ENCODE measurements around the gene ITPRID1. TPM values are rescaled to one million over a fixed set of nuclear protein-coding genes. Genes with fewer than 3 reads are reported as not detected.
"Not testable (repeated sequence)": the region's sequence is repeated elsewhere in the genome, so short reads cannot be mapped to it uniquely, and the experiment has no call there.

The ITPRID1 gene
- polyA plus RNA-seq, 3 donors from 2014 or later: not detected

DNA sequence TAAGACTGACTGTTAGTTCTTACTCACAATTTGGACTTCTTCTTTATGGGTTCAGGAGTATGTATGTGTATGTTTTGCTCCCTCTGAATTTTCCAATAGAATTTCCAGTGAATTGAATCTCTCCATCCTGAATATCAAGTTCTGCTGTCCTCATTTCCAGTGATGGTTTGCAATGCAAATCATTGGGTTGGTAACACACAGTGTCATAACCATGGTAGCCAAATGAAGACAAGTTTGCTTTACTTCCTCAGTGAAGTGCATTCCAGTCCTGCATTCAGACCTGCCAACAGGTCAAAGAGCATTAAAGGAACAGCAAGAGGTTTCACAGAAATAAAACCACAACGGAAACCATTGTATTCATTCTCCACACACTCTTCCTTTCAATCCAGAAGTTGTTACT lies 15.2 kb downstream of the ITPRID1 start:
- no peak overlapping the region for H3K4me3 Mint-ChIP-seq

DNA sequence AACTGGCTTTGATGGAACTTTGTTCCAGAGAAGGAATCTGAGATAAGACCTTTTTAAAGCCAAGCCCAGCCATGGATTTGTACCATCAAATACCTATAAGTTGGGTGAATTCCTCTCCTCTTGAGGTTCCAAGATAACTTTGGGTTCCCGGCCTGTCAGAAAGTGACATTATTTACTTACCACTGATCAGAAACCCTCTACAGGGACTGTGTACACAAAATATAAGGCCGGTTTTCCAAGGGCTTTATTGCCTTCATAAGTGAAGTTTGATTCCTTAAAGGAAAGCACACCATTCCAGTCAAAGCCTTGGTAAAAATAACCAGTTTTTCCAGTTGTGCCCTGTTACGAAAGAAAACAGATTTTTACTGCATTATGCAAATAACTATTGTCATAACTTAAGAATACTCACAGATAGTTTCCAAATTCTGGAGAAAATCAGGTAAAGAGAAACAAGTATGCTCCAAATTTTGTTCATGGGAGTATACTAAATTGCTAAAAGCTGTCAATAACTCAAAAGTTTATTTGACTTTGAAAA lies 26.8 kb downstream of the ITPRID1 start:
- H3K36me3 Mint-ChIP-seq; DNase-seq; H3K4me1 Mint-ChIP-seq; H3K27ac Mint-ChIP-seq; H3K4me3 Mint-ChIP-seq; H3K27me3 Mint-ChIP-seq (ENCODE audit: low read depth in 3 of 3): not testable (repeated sequence)
- peaks cover 0 to 15% (median 4%) of the 10 kb centered on the region in 6 donors for H3K9me3 Mint-ChIP-seq

More for the DNA sequence above, 15.2 kb downstream of the ITPRID1 start:
- H3K27ac Mint-ChIP-seq: no peak overlapping the region
- peaks cover 0 to 1% (median 0%) of the 10 kb centered on the region in 3 donors for H3K27me3 Mint-ChIP-seq (ENCODE audit: low read depth in 3 of 3)
- no peaks in the 10 kb centered on the region for H3K4me1 Mint-ChIP-seq
- no peaks in the 10 kb centered on the region for H3K36me3 Mint-ChIP-seq
- peaks cover 0 to 16% (median 0%) of the 10 kb centered on the region in 6 donors for H3K9me3 Mint-ChIP-seq
- DNase-seq: no peak

DNA sequence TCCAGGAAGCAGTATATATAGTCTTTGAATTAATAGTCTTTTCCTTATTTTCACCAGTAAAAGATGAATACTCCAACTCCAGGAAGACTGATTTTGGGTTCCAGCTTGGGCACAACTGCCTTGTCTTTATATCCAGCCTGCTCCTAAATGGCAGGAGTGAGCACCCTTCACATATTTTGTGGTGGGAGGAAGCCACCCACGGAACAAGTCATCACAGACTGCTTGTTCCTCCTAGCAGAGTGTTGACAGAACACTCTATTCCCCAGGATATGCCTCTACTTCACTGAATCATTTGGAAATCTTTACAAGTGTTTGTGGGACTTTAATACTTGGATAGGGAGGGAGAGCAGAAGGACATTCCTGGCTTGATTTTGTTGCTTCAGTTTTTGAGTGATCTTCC lies 31.7 kb downstream of the ITPRID1 start:
- no peak overlapping the region for H3K27ac Mint-ChIP-seq
- DNase-seq: no peak
- H3K36me3 Mint-ChIP-seq: no peaks in the 10 kb centered on the region
- no peaks in the 10 kb centered on the region for H3K4me1 Mint-ChIP-seq
- no peak overlapping the region for H3K4me3 Mint-ChIP-seq
- peaks cover 0 to 12% (median 1%) of the 10 kb centered on the region in 6 donors for H3K9me3 Mint-ChIP-seq
- no peaks in the 10 kb centered on the region for H3K27me3 Mint-ChIP-seq (ENCODE audit: low read depth in 3 of 3)

DNA sequence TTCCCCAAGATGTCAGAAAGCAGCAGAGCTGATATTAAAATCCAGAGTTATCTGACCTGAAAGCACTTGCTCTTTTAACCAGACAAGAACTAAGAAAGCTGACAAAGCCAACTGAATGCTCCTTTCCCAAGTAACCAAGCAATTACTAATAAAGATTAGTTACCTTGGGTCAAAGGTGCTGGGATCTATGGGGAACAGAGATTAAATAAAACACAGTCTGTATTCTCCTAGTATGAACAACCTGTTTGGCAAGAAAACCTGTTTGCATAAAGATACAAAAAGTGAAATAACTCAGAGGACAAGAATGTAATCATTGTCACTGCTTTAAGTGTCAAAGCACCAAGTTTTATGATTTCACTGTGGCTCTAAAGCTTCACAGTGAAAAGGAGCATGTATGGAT lies 35.7 kb downstream of the ITPRID1 start:
- Mint-ChIP-seq H3K36me3 (no peaks in the 10 kb centered on the region), H3K4me3 (no peak overlapping the region), H3K4me1 (no peaks in the 10 kb centered on the region), H3K9me3 (peaks cover 0 to 12% (median 4%) of the 10 kb centered on the region in 6 donors), H3K27me3 (ENCODE audit: low read depth in 3 of 3) (no peaks in the 10 kb centered on the region), H3K27ac (no peak overlapping the region)
- no peak for DNase-seq

DNA sequence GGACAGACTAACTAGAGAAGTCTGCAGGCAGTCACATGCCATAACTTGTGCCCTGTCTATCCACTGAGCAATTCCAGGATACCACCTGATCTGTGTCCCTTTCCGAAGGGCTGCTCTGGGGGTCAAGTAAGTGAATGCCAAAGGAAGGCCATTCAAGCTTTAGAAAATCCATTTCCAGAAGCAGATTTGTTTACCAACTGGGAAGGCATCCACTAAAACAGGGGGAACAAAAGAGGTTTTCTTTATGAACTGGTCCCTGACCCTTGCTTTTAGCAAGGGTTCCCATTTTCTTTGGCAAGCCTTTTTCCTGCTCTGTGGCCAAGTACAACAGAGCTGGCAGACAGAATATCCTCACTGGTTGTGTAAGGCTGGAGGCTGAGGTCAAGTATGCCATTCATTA lies 36.5 kb downstream of the ITPRID1 start:
- no peak overlapping the region for H3K27ac Mint-ChIP-seq
- H3K27me3 Mint-ChIP-seq (ENCODE audit: low read depth in 3 of 3): no peaks in the 10 kb centered on the region
- H3K36me3 Mint-ChIP-seq: no peaks in the 10 kb centered on the region
- peaks cover 0 to 6% (median 2%) of the 10 kb centered on the region in 6 donors for H3K9me3 Mint-ChIP-seq
- DNase-seq: no peak
- H3K4me3 Mint-ChIP-seq: no peak overlapping the region
- H3K4me1 Mint-ChIP-seq: no peaks in the 10 kb centered on the region

DNA sequence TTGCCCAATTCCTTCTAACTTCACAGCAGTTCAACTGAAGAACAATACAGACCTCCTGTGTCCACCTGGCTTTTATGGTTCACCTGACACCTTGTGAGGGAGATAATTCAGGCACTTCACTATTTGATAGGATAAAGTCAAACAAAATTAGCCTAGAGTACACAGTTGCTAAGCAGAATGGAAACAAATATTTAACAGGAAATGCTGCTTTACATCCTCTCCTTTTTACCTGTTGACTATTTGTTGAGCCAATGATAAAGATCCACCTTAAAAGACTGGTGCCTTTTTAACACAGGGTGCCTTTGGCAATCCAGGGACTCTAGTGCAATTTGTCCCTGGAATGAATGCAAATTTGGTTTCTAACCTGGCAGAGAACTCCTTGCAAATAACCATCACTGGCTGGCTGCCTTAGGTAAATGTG lies 39.8 kb downstream of the ITPRID1 start:
- no peak overlapping the region for H3K27ac Mint-ChIP-seq
- H3K27me3 Mint-ChIP-seq (ENCODE audit: low read depth in 3 of 3): no peaks in the 10 kb centered on the region
- H3K9me3 Mint-ChIP-seq: peaks cover 0 to 6% (median 2%) of the 10 kb centered on the region in 6 donors
- H3K4me1 Mint-ChIP-seq: no peaks in the 10 kb centered on the region
- H3K4me3 Mint-ChIP-seq: no peak overlapping the region
- DNase-seq: no peak
- H3K36me3 Mint-ChIP-seq: no peaks in the 10 kb centered on the region

DNA sequence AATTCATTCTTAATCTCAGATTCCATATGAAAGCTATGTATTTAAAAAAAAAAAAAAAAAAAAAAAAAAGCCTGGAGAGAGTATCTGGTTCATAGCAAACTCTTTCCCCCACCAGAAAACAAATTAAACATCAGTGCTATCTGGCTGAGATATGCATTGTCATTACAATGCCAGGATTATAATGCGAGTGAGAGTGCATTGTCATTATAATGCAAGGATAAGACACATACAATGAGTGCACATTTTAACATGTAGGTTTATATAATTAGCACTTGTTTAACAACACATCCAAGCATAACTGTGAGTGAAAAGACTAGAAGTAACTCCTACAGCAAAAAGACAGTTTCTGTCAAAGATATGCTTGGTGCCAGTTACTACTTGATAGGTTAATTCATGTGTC lies 48.1 kb downstream of the ITPRID1 start:
- peaks cover 0 to 3% (median 0%) of the 10 kb centered on the region in 3 donors for H3K27me3 Mint-ChIP-seq (ENCODE audit: low read depth in 3 of 3)
- H3K36me3 Mint-ChIP-seq: no peaks in the 10 kb centered on the region
- H3K27ac Mint-ChIP-seq: no peak overlapping the region
- no peaks in the 10 kb centered on the region for H3K4me1 Mint-ChIP-seq
- peaks cover 0 to 7% (median 4%) of the 10 kb centered on the region in 6 donors for H3K9me3 Mint-ChIP-seq
- no peak overlapping the region for H3K4me3 Mint-ChIP-seq
- no peak for DNase-seq

DNA sequence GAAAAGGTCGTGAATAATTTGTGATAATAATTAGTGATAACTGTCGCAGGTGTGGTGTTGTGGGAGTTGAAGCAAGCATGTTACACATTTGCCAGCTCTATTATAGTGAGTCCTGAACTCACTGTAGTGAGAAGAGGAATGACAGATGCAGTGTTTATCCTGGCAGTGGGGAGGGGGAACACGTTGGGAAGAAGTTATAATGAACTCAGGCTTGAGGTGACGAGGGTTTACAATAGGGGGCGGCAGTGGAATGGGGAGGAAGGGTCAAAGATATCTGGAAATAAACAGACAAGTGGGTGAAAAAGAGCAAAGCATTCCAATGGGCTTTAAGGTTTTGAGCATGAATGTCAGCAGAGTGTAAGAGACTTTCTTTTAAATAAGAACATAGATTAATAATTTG lies 49.6 kb downstream of the ITPRID1 start:
- Mint-ChIP-seq H3K36me3 (no peaks in the 10 kb centered on the region), H3K9me3 (peaks cover 0 to 10% (median 3%) of the 10 kb centered on the region in 6 donors), H3K4me1 (no peaks in the 10 kb centered on the region), H3K27me3 (ENCODE audit: low read depth in 3 of 3) (peaks cover 0 to 3% (median 0%) of the 10 kb centered on the region in 3 donors), H3K4me3 (no peak overlapping the region), H3K27ac (no peak overlapping the region)
- no peak for DNase-seq

DNA sequence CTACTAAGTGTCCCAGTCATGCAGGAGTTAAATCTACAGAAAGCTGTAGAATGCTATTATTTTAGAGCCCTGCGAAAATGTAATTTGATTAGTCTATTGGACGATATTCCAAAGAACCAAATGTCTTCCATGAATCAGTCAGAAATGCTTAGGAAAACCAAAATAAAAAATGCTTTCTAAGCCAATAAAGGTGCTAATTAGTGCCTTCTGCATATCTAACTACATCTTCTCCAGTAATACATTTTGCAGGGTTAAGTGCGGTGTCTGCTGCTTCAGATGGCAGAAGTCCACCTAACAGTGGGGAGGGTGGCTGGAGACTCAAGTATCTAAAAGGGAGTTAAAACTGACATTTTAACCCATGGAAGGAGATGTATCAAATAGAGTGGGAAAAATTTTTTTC lies 50.1 kb downstream of the ITPRID1 start:
- Mint-ChIP-seq H3K36me3 (no peaks in the 10 kb centered on the region), H3K4me1 (no peaks in the 10 kb centered on the region), H3K9me3 (peaks cover 0 to 10% (median 3%) of the 10 kb centered on the region in 6 donors), H3K27me3 (ENCODE audit: low read depth in 3 of 3) (peaks cover 0 to 3% (median 0%) of the 10 kb centered on the region in 3 donors), H3K4me3 (no peak overlapping the region), H3K27ac (no peak overlapping the region)
- DNase-seq: no peak

DNA sequence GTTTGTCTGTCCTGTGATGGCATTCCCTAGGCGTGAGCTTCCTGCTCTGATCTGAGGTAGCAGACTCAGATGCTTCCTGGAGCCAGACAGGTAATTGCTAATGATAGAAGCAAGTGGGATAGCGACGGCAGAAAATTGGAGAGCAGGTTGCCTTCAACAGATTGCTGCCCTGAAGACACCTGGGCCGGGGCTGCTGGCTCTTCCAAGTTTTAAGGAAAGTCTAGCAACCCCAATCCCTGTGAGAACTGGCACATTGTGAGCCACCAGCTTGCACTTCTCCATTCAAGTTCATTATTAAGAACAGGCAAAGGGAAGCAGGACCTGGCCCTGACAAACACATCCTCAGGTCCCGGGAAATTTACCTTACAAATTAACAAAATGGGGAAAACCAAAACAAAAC lies 50.8 kb downstream of the ITPRID1 start:
- H3K4me1 Mint-ChIP-seq: no peaks in the 10 kb centered on the region
- H3K27me3 Mint-ChIP-seq (ENCODE audit: low read depth in 3 of 3): peaks cover 0 to 3% (median 0%) of the 10 kb centered on the region in 3 donors
- DNase-seq: no peak
- peaks cover 0 to 10% (median 3%) of the 10 kb centered on the region in 6 donors for H3K9me3 Mint-ChIP-seq
- H3K4me3 Mint-ChIP-seq: no peak overlapping the region
- H3K36me3 Mint-ChIP-seq: no peaks in the 10 kb centered on the region
- H3K27ac Mint-ChIP-seq: no peak overlapping the region

DNA sequence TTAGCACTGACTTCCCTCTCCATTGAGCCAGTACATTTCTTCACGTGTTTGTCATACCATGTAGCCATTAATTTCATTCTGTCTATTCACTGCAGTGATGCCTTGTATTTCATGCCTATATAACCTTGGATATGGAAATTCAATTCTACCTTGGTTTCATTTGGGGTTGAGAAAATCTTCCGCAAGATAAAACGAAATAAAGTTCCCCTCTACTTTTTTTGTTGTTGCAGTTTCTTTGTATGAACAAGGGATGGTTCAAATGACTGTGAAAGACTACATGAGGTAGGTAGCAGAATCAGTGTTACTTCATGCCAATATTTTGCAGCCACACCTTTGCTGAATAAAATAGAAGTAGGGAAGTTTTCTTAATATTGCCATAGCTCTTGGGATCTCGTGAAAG lies 55.6 kb downstream of the ITPRID1 start:
- H3K4me1 Mint-ChIP-seq: no peaks in the 10 kb centered on the region
- no peak for DNase-seq
- H3K4me3 Mint-ChIP-seq: no peak overlapping the region
- H3K27ac Mint-ChIP-seq: no peak overlapping the region
- peaks cover 0 to 5% (median under 1%) of the 10 kb centered on the region in 6 donors for H3K9me3 Mint-ChIP-seq
- no peaks in the 10 kb centered on the region for H3K36me3 Mint-ChIP-seq
- no peaks in the 10 kb centered on the region for H3K27me3 Mint-ChIP-seq (ENCODE audit: low read depth in 3 of 3)

DNA sequence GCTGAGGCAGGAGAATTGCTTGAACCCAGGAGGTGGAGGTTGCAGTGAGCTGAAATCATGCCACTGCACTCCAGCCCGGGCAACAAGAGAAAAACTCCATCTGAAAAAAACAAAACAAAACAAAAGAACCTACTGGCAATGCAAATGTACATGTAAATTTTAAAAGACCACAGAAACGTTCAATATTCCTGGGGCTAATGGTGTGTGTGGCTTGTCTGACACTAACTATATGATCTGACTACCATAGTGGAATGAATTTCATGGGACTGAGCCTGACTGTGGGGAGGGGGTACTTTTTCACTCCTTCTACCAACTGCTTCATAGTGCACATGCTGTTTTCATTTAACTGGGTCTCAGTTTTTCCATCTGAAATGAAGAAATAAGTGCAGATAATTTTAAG lies 69.6 kb downstream of the ITPRID1 start:
- H3K4me1 Mint-ChIP-seq: no peaks in the 10 kb centered on the region
- H3K36me3 Mint-ChIP-seq: no peaks in the 10 kb centered on the region
- H3K27me3 Mint-ChIP-seq (ENCODE audit: low read depth in 3 of 3): peaks cover 0 to 6% (median 0%) of the 10 kb centered on the region in 3 donors
- no peak overlapping the region for H3K4me3 Mint-ChIP-seq
- H3K9me3 Mint-ChIP-seq: peaks cover 0 to 20% (median 5%) of the 10 kb centered on the region in 6 donors
- DNase-seq: no peak
- no peak overlapping the region for H3K27ac Mint-ChIP-seq

DNA sequence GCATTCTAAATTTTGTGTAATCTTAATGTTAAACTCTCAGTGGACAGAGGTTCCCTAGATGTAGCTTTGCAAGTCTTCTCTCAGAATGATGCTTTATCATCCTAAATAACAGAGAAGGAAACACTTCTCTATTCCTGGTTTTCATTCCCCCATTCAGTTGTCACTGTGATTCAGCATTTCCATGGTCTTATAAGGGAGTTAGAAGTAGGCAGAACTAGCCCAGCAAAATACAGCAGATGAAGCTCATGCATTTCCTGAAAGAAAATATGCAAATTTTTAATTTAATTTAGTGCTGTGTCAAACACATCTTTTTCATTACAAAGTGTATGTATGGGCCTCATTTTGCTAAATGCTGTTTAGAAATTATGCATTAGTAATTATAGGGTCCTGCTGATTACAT lies 70.1 kb downstream of the ITPRID1 start:
- Mint-ChIP-seq H3K27ac (no peak overlapping the region), H3K9me3 (peaks cover 3 to 19% (median 5%) of the 10 kb centered on the region in 6 donors), H3K36me3 (no peaks in the 10 kb centered on the region), H3K27me3 (ENCODE audit: low read depth in 3 of 3) (peaks cover 0 to 6% (median 0%) of the 10 kb centered on the region in 3 donors), H3K4me1 (no peaks in the 10 kb centered on the region), H3K4me3 (no peak overlapping the region)
- no peak for DNase-seq

DNA sequence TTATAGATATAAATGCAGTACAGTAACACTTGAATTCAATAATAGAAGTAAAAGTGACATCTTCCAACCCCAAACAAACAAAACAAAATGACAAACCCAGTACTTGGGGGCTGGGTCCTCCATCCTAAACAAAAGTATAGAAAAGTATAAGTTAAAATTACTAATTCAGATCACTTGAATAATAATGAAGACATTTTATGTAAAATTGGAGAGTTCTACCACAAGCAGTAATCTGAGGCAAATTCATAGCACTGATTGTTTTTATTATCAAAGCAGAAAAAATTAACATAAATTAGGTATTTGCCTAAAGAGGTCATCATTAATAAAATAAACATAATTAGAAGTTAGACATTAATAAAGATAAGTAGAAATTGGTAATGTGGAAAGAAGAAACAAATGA lies 81.5 kb downstream of the ITPRID1 start:
- H3K9me3 Mint-ChIP-seq: peaks cover 0 to 10% (median 4%) of the 10 kb centered on the region in 6 donors
- H3K4me3 Mint-ChIP-seq: no peak overlapping the region
- H3K4me1 Mint-ChIP-seq: no peaks in the 10 kb centered on the region
- no peak for DNase-seq
- no peaks in the 10 kb centered on the region for H3K36me3 Mint-ChIP-seq
- H3K27me3 Mint-ChIP-seq (ENCODE audit: low read depth in 3 of 3): peaks cover 0 to under 1% (median 0%) of the 10 kb centered on the region in 3 donors
- H3K27ac Mint-ChIP-seq: no peak overlapping the region

DNA sequence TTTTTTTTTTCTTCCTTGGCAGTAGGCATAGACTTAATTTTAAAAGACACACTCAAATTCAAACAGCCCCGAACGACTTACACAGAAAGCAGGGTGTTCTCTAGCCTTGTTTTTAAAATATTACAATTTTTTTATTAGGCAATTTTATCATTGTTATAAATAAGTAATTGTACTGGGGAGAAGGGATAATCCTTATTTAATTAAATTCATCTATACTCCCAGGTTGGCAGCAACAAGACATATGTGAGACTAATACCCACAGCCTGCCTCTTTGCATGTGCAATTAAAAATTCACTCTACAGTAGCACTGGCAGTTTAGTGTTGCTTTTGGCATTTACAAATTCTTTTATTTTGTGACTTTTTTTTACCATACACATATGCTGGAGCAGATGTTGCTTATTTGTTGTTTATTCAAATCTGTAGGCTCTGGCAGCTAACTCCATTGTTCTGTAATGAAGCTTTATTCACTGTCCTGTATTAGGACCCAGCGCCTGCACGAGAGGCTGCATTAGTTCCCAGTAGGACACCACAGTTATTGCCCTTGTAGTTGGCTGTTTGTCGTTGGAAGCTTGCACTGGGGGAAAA lies 88.2 kb downstream of the ITPRID1 start:
- no peak overlapping the region for H3K4me3 Mint-ChIP-seq

More for the DNA sequence above, 88.2 kb downstream of the ITPRID1 start:
- no peaks in the 10 kb centered on the region for H3K4me1 Mint-ChIP-seq
- H3K27ac Mint-ChIP-seq: no peak overlapping the region
- peaks cover 0 to 9% (median 3%) of the 10 kb centered on the region in 6 donors for H3K9me3 Mint-ChIP-seq
- no peak for DNase-seq
- H3K27me3 Mint-ChIP-seq (ENCODE audit: low read depth in 3 of 3): peaks cover 0 to 1% (median 0%) of the 10 kb centered on the region in 3 donors
- H3K36me3 Mint-ChIP-seq: no peaks in the 10 kb centered on the region

Data from immature natural killer cell (primary cell).